Measurements from ENCODE around the gene RYR3.

RYR3 gene

GRCh38 chr15:33310481-33311311, at the start of gene RYR3:
Gene RYR3, plus strand, starts transcription at chr15:33310967. Its CDS starts 79 bp downstream, at chr15:33311046.
- Histone ChIP-seq H3K4me1 (ENCODE audit: control insufficient read depth, insufficient read depth, low read length) (no peaks in the 10 kb centered on the region), H3K27me3 (ENCODE audit: control insufficient read depth, insufficient read depth, low read length) (peaks cover 30% of the 10 kb centered on the region), H3K4me3 (ENCODE audit: low read length) (no peak within 1 kb of the TSS), H3K9me3 (ENCODE audit: control insufficient read depth, low read length) (no peaks in the 10 kb centered on the region), H3K36me3 (ENCODE audit: control insufficient read depth, insufficient read depth, low read length) (no peaks in the 10 kb centered on the region), H3K9ac (ENCODE audit: low read length) (no peak within 1 kb of the TSS)

GRCh38 chr15:33262306-33262705, 48.5 kb upstream of the RYR3 start:
- Histone ChIP-seq H3K36me3 (ENCODE audit: control insufficient read depth, insufficient read depth, low read length) (no peaks in the 10 kb centered on the region), H3K27me3 (ENCODE audit: control insufficient read depth, insufficient read depth, low read length) (no peaks in the 10 kb centered on the region), H3K9ac (ENCODE audit: low read length) (no peak overlapping the region), H3K9me3 (ENCODE audit: control insufficient read depth, low read length) (no peaks in the 10 kb centered on the region), H3K4me1 (ENCODE audit: control insufficient read depth, insufficient read depth, low read length) (no peaks in the 10 kb centered on the region), H3K4me3 (ENCODE audit: low read length) (no peak overlapping the region)

GRCh38 chr15:33277689-33278088, 33.1 kb upstream of the RYR3 start:
- Histone ChIP-seq H3K36me3 (ENCODE audit: control insufficient read depth, insufficient read depth, low read length) (no peaks in the 10 kb centered on the region), H3K9me3 (ENCODE audit: control insufficient read depth, low read length) (no peaks in the 10 kb centered on the region), H3K4me1 (ENCODE audit: control insufficient read depth, insufficient read depth, low read length) (no peaks in the 10 kb centered on the region), H3K9ac (ENCODE audit: low read length) (no peak overlapping the region), H3K27me3 (ENCODE audit: control insufficient read depth, insufficient read depth, low read length) (no peaks in the 10 kb centered on the region), H3K4me3 (ENCODE audit: low read length) (no peak overlapping the region)

- Histone ChIP-seq H3K27me3 (ENCODE audit: control insufficient read depth, insufficient read depth, low read length) (no peaks in the 10 kb centered on the region), H3K9me3 (ENCODE audit: control insufficient read depth, low read length) (no peaks in the 10 kb centered on the region), H3K36me3 (ENCODE audit: control insufficient read depth, insufficient read depth, low read length) (no peaks in the 10 kb centered on the region), H3K4me3 (ENCODE audit: low read length) (no peak overlapping the region), H3K4me1 (ENCODE audit: control insufficient read depth, insufficient read depth, low read length) (no peaks in the 10 kb centered on the region), H3K9ac (ENCODE audit: low read length) (no peak overlapping the region)
Observed at GRCh38 chr15:33278816-33279612, 31.8 kb upstream of the RYR3 start.

- no peaks in the 10 kb centered on the region for H3K36me3 ChIP-seq (ENCODE audit: control insufficient read depth, insufficient read depth, low read length)
- H3K4me3 ChIP-seq (ENCODE audit: low read length), result no peak overlapping the region
- no peak overlapping the region for H3K9ac ChIP-seq (ENCODE audit: low read length)
- no peaks in the 10 kb centered on the region for H3K9me3 ChIP-seq (ENCODE audit: control insufficient read depth, low read length)
- no peaks in the 10 kb centered on the region for H3K4me1 ChIP-seq (ENCODE audit: control insufficient read depth, insufficient read depth, low read length)
- no peaks in the 10 kb centered on the region for H3K27me3 ChIP-seq (ENCODE audit: control insufficient read depth, insufficient read depth, low read length)
Observed at GRCh38 chr15:33279613-33280205, 31.1 kb upstream of the RYR3 start.

- Histone ChIP-seq H3K36me3 (ENCODE audit: control insufficient read depth, insufficient read depth, low read length) (no peaks in the 10 kb centered on the region), H3K4me1 (ENCODE audit: control insufficient read depth, insufficient read depth, low read length) (no peaks in the 10 kb centered on the region), H3K9me3 (ENCODE audit: control insufficient read depth, low read length) (no peaks in the 10 kb centered on the region), H3K4me3 (ENCODE audit: low read length) (no peak overlapping the region), H3K9ac (ENCODE audit: low read length) (no peak overlapping the region), H3K27me3 (ENCODE audit: control insufficient read depth, insufficient read depth, low read length) (no peaks in the 10 kb centered on the region)
Observed at GRCh38 chr15:33282226-33283020, 28.3 kb upstream of the RYR3 start.

GRCh38 chr15:33283576-33283975, 27.2 kb upstream of the RYR3 start:
- no peaks in the 10 kb centered on the region for H3K9me3 ChIP-seq (ENCODE audit: control insufficient read depth, low read length)
- H3K4me1 ChIP-seq (ENCODE audit: control insufficient read depth, insufficient read depth, low read length), result no peaks in the 10 kb centered on the region
- H3K36me3 ChIP-seq (ENCODE audit: control insufficient read depth, insufficient read depth, low read length), result no peaks in the 10 kb centered on the region
- H3K4me3 ChIP-seq (ENCODE audit: low read length), result no peak overlapping the region
- no peak overlapping the region for H3K9ac ChIP-seq (ENCODE audit: low read length)
- H3K27me3 ChIP-seq (ENCODE audit: control insufficient read depth, insufficient read depth, low read length), result no peaks in the 10 kb centered on the region

GRCh38 chr15:33284336-33284735, 26.4 kb upstream of the RYR3 start:
- Histone ChIP-seq H3K27me3 (ENCODE audit: control insufficient read depth, insufficient read depth, low read length) (no peaks in the 10 kb centered on the region), H3K9ac (ENCODE audit: low read length) (no peak overlapping the region), H3K36me3 (ENCODE audit: control insufficient read depth, insufficient read depth, low read length) (no peaks in the 10 kb centered on the region), H3K4me3 (ENCODE audit: low read length) (no peak overlapping the region), H3K4me1 (ENCODE audit: control insufficient read depth, insufficient read depth, low read length) (no peaks in the 10 kb centered on the region), H3K9me3 (ENCODE audit: control insufficient read depth, low read length) (no peaks in the 10 kb centered on the region)

- H3K27me3 ChIP-seq (ENCODE audit: control insufficient read depth, insufficient read depth, low read length), result peaks cover 10% of the 10 kb centered on the region
- no peaks in the 10 kb centered on the region for H3K36me3 ChIP-seq (ENCODE audit: control insufficient read depth, insufficient read depth, low read length)
- no peak overlapping the region for H3K4me3 ChIP-seq (ENCODE audit: low read length)
- H3K9me3 ChIP-seq (ENCODE audit: control insufficient read depth, low read length), result no peaks in the 10 kb centered on the region
- no peaks in the 10 kb centered on the region for H3K4me1 ChIP-seq (ENCODE audit: control insufficient read depth, insufficient read depth, low read length)
- H3K9ac ChIP-seq (ENCODE audit: low read length), result no peak overlapping the region
Observed at GRCh38 chr15:33292717-33293307, 18.0 kb upstream of the RYR3 start.

GRCh38 chr15:33293713-33294334, 16.9 kb upstream of the RYR3 start:
- Histone ChIP-seq H3K4me3 (ENCODE audit: low read length) (no peak overlapping the region), H3K36me3 (ENCODE audit: control insufficient read depth, insufficient read depth, low read length) (no peaks in the 10 kb centered on the region), H3K9me3 (ENCODE audit: control insufficient read depth, low read length) (no peaks in the 10 kb centered on the region), H3K9ac (ENCODE audit: low read length) (no peak overlapping the region), H3K27me3 (ENCODE audit: control insufficient read depth, insufficient read depth, low read length) (peaks cover 10% of the 10 kb centered on the region), H3K4me1 (ENCODE audit: control insufficient read depth, insufficient read depth, low read length) (no peaks in the 10 kb centered on the region)

- Histone ChIP-seq H3K4me3 (ENCODE audit: low read length) (no peak overlapping the region), H3K27me3 (ENCODE audit: control insufficient read depth, insufficient read depth, low read length) (peaks cover 10% of the 10 kb centered on the region), H3K36me3 (ENCODE audit: control insufficient read depth, insufficient read depth, low read length) (no peaks in the 10 kb centered on the region), H3K9me3 (ENCODE audit: control insufficient read depth, low read length) (no peaks in the 10 kb centered on the region), H3K9ac (ENCODE audit: low read length) (no peak overlapping the region), H3K4me1 (ENCODE audit: control insufficient read depth, insufficient read depth, low read length) (no peaks in the 10 kb centered on the region)
Observed at GRCh38 chr15:33296050-33296449, 14.7 kb upstream of the RYR3 start.
